GM19351 (cell line): ENCODE measurements around the gene PDZD2.
"Not testable (repeated sequence)": the region's sequence is repeated elsewhere in the genome, so short reads cannot be mapped to it uniquely, and the experiment has no call there.

Experiments
- ATAC-seq: cut with Tn5 transposase; IDR thresholded peaks from one replicate; pipeline ENCODE4 v1.9.1; 2021; ENCODE audit warnings: mild to moderate bottlenecking, moderate library complexity; ENCODE audit not compliant: unreplicated experiment

Gene PDZD2

DNA sequence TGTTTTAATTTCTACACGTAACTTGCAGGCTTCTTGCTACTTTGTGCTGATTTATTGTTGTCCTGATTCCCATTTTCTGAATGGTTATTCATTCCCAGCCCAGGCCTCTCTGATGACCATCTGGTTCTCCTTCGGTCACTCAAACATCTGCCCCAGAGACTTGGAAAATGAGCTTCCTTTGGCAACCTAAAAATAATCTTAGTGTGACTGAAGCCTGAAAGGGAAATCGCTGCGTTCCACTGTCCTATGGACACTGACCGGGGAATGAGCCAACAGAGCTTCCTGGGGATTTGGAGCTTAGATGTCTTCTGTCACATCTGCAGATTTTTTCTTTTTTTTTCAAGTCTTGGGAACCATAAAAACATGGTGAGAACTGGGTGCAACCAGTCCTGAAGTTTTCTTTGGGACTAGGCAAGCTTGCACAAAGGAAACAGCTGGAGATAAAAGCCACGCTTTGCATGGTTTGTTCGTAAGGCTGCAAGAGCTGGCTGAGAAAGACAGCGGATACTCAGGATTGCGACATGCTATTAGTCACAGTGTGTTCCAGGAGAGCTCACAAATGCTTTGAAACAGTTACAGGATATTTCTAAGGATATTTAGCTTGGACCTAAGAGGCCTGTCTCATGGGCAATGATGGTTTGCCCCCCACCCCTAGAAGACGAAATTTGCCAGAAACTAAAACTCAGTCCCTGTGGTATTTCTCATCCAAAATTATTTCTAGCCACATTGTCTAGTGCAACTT lies 389.0 kb downstream of the PDZD2 start:
- no peak for ATAC-seq

DNA sequence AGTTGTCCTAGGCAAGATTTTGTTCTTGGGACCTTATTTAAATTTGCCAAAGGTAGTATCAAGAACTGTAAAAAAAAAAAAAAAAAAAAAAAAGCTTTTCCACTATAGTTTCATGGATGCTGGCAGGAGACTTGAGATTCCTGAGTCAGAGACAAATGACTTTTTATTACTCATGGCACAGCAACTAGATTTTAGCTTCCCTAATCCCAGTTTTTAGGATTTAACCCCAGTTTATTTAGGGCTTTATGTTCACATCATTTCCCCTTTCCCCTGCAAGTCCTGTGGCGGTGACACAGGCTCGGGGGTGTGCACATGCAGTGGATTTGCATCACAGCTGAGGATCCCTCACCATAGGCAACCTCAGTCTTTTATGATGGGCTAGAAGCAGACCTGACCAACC lies 390.3 kb downstream of the PDZD2 start:
- ATAC-seq, result no peak

DNA sequence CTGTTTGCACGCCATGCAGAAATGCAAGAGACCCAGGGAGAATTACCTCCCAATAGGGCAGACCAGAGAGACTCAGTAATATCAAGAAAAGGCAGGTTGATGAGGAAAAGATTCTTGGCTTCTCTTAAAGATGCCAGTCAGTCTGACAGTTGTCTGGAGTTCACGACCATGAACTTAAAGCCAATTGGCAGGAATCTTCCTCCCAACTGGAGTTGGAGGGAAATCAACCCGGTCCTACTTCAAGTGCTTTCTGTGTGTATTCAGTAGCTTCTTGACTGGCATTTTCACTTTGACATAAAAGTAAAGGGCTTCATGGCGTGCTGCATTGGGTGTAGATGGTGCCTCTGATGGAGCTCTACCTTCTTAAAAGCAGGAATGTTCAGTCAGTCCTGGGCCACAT lies 390.9 kb downstream of the PDZD2 start:
- ATAC-seq, result no peak

DNA sequence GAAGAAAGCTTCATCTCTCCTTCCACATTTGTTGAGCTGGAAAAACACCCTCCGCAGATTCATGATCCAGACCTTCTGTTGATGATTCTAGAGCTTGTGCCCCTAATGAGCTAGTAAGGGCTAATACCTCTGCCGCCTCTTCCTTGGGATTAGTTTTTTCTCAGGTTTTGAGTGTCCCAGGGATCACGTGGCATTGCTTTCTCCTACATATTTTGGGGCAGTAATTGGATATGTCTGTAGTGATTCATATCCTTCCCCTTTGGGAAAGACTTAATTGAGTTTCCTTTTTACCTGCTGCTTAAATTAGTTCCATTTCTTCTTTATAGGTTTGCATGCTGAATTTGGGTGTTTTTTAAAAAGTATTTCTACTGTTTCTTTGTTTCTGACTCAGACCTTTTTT lies 391.3 kb downstream of the PDZD2 start:
- ATAC-seq, result no peak

DNA sequence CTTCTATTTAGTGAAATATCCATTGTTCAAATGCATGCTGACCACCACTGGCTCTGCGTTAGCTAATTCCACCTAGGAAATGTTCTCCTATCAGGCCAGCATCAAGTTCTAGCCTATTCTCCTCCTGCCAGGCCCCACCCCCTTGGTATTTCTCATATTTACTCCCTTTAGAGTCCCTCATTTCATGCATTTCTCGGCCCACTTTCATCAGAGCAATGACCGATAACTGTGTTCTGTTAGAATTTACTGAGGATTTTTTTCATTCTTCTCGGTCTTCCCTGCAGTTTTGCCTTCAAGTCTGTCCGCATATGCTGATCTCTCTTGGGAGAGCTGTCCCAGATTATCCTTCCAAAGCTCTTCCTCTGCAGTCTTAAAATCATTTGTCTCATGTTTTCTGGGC lies 391.8 kb downstream of the PDZD2 start:
- ATAC-seq, result no peak

DNA sequence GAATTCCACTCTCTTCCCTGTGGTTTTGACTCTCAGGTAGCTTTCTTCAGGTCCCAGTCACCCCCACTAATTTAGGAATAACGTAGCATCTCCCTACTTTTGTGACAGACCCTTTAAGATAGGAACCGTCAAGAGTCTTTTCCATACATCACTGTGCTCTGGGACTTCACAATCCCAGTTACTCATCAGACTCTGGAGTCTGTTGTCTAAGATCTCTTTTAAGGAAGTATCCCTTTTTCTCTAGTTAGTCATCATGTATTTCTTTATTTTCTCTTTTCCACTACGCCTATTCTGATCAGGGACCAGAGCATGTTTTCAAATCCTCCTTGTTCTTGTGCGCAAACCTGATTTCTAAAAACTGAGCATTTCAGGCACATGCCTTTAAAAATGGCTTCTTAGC lies 392.2 kb downstream of the PDZD2 start:
- ATAC-seq, result no peak

DNA sequence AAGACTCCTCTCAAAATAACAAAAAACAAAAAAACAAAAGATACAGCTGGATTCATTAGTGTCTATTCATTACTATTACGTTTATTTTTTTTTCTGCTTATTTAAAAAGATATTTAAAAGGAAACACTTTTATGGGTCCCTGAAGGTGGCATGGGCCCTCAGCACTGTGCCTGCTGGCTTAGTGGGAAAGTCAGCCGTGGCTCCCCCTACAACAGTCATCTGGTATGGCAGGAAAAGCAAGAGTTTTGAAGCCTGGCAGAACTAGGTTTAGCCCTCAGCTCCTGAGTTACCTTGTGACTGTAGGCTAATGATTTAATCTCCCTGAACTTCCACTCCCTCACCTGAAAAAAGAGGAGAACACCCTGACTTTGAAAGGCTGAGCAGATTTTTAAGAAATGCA lies 399.6 kb downstream of the PDZD2 start:
- no peak for ATAC-seq

DNA sequence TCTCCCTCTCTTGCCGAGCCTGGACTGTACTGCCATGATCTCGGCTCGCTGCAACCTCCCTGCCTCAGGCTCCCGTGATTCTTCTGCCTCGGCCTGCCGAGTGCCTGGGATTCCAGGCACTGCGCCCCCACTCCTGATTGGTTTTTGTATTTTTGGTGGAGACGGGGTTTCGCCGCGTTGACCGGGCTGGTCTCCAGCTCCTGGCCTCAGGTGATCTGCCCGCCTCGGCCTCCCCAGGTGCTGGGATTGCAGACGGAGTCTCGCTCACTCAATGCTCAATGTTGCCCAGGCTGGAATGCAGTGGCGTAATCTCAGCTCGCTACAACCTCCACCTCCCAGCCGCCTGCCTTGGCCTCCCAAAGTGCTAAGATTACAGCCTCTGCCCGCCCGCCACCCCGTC lies 400.2 kb downstream of the PDZD2 start:
- not testable (repeated sequence) for ATAC-seq

DNA sequence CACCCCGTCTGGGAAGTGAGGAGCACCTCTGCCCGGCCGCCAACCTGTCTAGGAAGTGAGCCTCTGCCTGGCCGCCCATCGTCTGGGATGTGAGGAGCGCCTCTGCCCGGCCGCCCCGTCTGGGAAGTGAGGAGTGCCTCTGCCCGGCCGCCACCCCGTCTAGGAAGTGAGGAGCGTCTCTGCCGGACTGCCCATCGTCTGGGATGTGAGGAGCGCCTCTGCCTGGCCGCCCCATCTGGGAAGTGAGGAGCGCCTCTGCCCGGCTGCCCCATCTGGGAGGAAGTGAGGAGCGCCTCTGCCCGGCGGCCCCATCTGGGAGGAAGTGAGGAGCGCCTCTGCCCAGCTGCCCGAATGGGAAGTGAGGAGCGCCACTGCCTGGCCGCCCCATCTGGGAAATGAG lies 400.7 kb downstream of the PDZD2 start:
- ATAC-seq, result not testable (repeated sequence)

DNA sequence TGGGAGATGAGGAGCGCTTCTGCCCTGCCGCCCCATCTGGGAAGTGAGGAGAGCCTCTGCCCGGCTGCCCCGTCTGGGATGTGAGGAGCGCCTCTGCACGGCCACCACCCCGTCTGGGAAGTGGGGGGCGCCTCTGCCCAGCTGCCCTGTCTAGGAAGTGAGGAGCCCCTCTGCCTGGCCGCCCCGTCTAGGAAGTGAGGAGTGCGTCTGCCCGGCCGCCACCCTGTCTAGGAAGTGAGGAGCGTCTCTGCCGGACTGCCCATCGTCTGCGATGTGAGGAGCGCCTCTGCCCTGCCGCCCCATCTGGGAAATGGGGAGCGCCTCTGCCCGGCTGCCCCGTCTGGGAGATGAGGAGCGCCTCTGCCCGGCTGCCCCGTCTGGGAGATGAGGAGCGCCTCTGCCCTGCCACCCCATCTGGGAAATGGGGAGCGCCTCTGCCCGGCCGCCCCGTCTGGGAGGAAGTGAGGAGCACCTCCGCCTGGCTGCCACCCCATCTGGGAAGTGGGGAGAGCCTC lies 401.3 kb downstream of the PDZD2 start:
- not testable (repeated sequence) for ATAC-seq

DNA sequence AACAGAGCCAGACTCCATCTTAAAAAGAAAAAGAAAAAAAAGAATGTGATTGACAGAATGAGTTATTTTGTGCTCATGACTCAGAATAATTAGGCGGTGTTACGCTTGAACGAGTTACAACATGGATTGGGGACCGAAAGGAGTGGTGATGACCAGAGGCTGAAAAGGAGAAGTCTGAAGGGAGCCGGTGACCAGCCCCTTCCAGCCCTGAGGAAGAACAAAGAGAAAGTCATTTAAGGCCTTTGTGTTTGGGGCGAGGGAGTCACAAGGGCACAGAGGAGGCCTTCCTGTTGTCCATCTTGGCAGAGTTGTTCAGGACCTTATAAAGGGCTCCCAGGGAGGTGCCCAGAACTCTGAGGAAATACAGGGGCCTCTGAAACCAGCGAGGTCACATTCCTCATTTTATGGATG lies 403.6 kb downstream of the PDZD2 start:
- no peak for ATAC-seq

DNA sequence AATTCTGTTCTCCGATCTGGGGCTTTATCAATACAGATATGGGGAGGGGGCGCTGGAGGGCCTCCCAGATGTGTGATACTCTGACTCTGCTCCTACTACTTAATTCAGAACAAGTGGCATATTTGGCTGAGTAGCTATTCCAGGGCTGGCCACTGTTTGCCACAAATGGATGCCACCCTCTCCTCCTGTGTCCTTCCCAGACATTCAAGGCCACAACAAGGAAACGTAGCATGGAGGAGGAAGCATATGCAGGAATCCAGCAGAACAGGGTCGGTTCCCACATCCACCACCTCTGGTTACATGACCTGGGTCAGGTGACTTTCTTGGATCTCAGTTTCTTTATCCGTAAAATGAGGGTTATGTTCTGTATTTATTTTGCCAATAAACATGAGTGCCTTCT lies 404.2 kb downstream of the PDZD2 start:
- no peak for ATAC-seq

DNA sequence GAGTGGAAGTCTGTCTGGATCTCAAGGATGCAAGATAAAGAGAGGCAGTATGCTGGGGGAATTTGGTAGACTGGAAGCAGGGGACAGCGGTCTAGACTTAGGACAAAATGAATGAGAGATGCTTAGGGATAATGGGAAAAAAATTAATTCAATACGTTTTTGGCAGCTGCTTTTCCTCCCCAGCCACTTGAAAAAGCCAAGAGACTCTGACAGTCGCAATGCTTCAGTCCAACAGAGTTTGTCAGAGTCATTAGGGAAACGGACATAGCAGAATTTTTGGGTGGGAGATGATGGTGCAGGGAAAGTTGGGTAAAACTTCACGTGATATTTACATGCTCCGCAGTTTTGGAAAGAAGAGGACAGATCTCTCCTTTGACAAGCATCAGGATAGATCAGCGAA lies 405.5 kb downstream of the PDZD2 start:
- ATAC-seq, result no peak

DNA sequence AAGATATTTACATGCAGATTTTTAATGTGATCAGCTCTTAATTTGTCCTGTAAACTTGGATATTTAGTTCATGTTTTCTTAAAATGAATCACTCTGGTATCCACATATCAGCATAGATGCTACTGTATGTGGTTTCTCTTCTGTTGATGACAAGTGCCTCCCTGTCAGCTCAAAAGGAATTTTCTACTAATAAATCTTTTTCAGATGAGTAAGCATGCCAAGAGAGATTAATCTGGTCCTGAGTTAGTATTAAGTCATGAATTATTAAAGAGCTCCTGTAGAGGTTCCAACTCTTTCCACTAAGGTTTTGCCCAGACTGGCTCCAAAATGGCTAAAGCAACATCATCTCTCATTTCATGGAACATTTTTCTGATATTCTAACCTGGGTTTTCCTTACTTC lies 406.0 kb downstream of the PDZD2 start:
- ATAC-seq, result no peak

DNA sequence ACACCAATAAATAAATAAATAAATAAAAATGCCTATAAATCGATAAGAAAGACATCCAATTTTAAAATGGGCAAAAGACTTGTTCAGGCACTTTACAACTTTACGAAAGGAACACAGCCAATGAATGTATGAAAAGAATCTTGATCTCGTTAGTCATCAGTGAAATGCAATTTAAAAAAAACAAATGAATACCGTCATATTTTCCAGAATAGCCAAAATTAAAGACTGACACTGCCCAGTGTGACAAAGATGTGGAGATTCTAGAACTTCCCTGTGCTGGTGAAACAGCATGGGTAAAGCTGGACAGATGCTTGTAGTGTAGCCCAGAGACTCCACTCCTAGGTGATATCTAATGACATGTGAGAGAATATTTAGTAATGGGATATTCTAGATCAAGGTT lies 408.1 kb downstream of the PDZD2 start:
- ATAC-seq, result no peak

DNA sequence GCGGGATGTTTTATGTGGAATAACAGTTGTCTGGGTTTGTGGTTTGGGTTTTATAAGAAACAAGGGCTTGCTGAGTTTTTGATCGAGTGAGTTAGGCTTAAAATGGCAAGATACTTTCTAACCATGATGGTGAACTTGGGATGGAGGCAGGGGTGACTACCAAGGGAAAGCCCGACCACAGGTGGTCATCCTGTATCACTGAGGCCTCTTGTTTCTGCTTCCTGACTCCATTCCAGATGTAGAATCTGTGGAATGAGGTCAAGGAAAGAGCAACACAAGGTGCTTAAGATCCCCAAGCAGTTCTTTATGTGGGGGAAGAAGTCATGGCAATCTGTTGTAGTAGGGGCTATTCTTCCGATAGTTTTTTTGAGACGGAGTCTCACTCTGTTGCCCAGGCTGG lies 412.9 kb downstream of the PDZD2 start:
- no peak for ATAC-seq

DNA sequence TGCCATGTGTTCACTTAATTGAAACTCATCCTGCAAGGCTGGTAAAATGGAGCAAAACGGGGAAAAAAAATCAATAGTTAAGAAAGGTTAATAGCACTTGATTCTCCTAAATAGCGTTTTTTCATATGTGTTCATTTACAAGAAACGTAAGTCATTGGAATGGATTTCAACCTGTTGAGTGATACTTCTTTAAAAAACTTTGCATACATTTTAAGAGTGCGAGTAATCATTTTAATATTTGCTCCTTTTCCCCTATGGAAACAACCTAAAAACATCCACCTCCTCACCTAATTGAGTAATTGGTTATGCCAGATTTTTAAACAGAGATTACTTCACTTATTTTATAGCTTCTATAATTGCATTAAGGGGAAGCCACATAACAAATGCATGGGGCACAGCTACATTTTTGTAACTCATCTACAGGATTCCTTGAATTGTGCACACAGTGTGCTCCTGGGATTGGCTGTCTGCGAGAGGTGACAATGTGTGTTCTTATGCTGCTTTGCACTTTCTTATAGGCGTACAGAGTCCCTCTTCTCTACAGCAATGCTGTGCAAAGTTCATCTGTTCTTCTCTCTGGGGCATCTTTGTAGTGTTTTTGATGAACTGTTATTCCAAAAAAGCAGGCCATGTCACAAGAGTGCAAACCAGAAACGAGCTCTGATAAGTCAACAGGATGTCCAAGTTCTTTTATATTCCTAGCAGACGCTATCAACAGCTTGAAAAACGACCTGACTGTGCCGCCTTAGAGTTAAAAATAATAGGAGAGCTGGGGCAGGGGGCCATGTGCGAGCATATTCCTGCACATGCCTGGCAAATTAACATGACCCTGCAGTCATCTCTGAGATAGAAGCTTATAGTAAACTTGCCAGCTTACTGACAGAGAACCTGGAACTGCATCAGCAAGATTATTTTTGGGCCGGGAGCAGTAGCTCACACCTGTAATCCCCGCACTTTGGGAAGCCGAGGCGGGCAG lies 417.2 kb downstream of the PDZD2 start:
- no peak for ATAC-seq

DNA sequence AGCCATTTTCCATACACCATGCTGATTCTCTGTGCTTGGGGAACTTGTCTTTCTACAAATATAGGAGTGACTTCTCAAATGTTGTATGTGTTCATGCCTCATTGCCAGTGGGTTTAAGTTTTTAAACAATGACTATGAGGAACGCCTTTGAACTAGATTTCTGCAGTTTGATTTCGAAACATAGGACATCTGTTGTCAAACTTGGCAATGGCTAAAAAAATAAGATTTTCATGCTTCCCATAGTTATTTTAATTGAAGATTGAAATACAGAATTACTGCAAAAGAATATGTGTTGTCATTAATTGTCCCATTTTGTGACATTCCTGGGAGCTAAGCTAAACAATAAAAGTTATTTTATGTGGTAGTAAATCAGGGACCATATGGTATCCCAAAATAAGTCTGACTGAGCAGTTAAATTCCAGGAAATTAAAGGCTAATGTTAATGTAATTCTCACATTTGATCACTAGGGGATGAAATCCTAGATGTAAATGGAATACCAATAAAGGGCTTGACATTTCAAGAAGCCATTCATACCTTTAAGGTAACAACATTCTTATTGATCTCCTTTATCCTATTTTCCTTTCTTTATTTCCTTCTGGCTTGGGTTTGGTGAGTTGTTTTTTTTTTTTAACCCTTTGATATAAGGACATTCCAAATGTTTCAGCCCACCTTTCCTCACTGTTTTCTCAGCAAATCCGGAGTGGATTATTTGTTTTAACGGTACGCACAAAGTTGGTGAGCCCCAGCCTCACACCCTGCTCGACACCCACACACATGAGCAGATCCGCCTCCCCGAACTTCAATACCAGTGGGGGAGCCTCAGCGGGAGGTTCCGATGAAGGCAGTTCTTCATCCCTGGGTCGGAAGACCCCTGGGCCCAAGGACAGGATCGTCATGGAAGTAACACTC lies 418.5 kb downstream of the PDZD2 start:
- no peak for ATAC-seq

DNA sequence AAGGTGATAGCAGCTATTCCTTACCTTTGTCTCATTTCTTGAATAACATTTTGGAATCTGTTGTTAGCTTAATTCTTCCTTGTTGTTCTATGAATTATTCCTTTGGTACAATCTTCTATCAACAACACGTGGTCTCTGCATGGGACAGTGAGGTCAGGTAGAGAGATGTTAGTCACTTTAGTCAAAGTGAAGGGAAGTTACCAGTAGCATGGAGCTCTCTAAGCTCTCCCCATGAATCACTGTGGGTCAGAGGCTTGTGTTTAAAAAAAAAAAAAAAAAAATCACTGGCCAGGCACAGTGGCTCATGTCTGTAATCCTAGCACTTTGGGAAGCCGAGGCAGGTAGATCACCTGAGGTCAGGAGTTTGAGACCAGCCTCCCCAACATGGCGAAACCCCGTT lies 419.2 kb downstream of the PDZD2 start:
- no peak for ATAC-seq

DNA sequence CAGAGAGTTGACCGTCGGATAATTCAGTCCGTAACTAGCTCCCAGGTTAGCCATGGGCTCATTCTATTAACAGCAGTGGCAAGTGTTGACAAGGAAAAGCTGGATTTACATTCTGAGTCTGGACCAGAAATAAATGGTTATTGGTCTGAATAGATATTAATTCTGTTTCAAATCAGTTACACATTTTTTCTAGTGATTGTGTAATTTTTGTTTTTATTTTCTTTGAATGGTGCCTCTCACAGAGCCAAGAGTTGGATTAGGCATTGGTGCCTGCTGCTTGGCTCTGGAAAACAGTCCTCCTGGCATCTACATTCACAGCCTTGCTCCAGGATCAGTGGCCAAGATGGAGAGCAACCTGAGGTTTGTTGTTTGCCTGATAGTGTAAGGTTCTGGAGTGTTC lies 420.1 kb downstream of the PDZD2 start:
- ATAC-seq, result no peak
